IPS DF 4.7 (cell line): Measurements from ENCODE around the gene HILPDA.
A peak's percentile ranks its signal among the peaks of the same experiment; 100 is the strongest.

Experiments
- DNase-seq: peaks from one replicate; pipeline ENCODE4 v3.0.0-alpha.2; 2013; ENCODE audit warnings: low spot score; ENCODE audit errors: extremely low read depth

Gene HILPDA

GRCh38 chr7:128455543-128456254, at the start of gene HILPDA:
HILPDA (plus strand) TSS chr7:128455878; CDS start chr7:128457269, 1,391 bp downstream.
- peak; percentile 51 for DNase-seq

GRCh38 chr7:128406314-128407232, 49.1 kb upstream of the HILPDA start:
- no peak for DNase-seq

- DNase-seq: no peak
These were observed 48.5 kb upstream of the HILPDA start for GRCh38 chr7:128407233-128407589.

- no peak for DNase-seq
These were observed 47.6 kb upstream of the HILPDA start for GRCh38 chr7:128407751-128408708.

- DNase-seq: no peak
These were observed 46.7 kb upstream of the HILPDA start for GRCh38 chr7:128408709-128409595.

GRCh38 chr7:128409596-128410450, 45.9 kb upstream of the HILPDA start, which contains the start of gene IMPDH1:
IMPDH1 (minus strand) TSS chr7:128409982; CDS start chr7:128409901, 81 bp downstream.
- DNase-seq: no peak

- DNase-seq: no peak
These were observed 45.3 kb upstream of the HILPDA start for GRCh38 chr7:128410451-128410753.

GRCh38 chr7:128415217-128415785, 40.4 kb upstream of the HILPDA start:
- no peak for DNase-seq

- DNase-seq: no peak
These were observed 38.6 kb upstream of the HILPDA start for GRCh38 chr7:128417071-128417470.

GRCh38 chr7:128419257-128419656, 36.4 kb upstream of the HILPDA start:
- DNase-seq: no peak

- no peak for DNase-seq
These were observed 34.9 kb upstream of the HILPDA start for GRCh38 chr7:128420773-128421172.

GRCh38 chr7:128421384-128421783, 34.3 kb upstream of the HILPDA start:
- DNase-seq: no peak

GRCh38 chr7:128422037-128422436, 33.6 kb upstream of the HILPDA start:
- DNase-seq: no peak

GRCh38 chr7:128422842-128423241, 32.8 kb upstream of the HILPDA start:
- DNase-seq: no peak

GRCh38 chr7:128424686-128425275, 30.9 kb upstream of the HILPDA start:
- no peak for DNase-seq

GRCh38 chr7:128425850-128426249, 29.8 kb upstream of the HILPDA start:
- DNase-seq: no peak

- no peak for DNase-seq
These were observed 28.3 kb upstream of the HILPDA start for GRCh38 chr7:128427289-128427891.

- no peak for DNase-seq
These were observed 25.5 kb upstream of the HILPDA start for GRCh38 chr7:128430207-128430606.
